Fibroblast of the aortic adventitia (primary cell): ENCODE measurements around the gene CAMSAP1. TPM values are rescaled to one million over a fixed set of nuclear protein-coding genes. Genes with fewer than 3 reads are reported as not detected.

Source experiments
- DNase-seq: peaks from one replicate; pipeline ENCODE4 v3.0.0-alpha.2; 2010; ENCODE audit warnings: low read depth
- H3K4me3 ChIP-seq: 2 replicates; pipeline ENCODE4 v1.5.1; 2011; ENCODE audit warnings: low read depth, mild to moderate bottlenecking, control low read depth, low read length, moderate library complexity
- CTCF ChIP-seq: IDR thresholded peaks from 2 replicates; pipeline ENCODE4 v1.5.1; 2011; ENCODE audit warnings: mild to moderate bottlenecking, low read length, control low read depth, inconsistent platforms; ENCODE audit not compliant: insufficient read depth
- total RNA-seq: library from RNA; depleted of rRNA; stranded (reverse); fragments of >200 nt; gene quantifications from 2 replicates; pipeline ENCODE4 v1.2.3, GENCODE V29; 2012; ENCODE audit warnings: low replicate concordance

CAMSAP1 gene
- total RNA-seq, 1 donor = 15.7 TPM

GRCh38 chr9:135778421-135778820, 128.9 kb downstream of the CAMSAP1 start:
- no peak overlapping the region for H3K4me3 ChIP-seq
- DNase-seq = no peak
- TF ChIP-seq CTCF = no peak

GRCh38 chr9:135777623-135778177, 129.6 kb downstream of the CAMSAP1 start:
- no peak overlapping the region for H3K4me3 ChIP-seq
- no peak for DNase-seq
- no peak for TF ChIP-seq CTCF

GRCh38 chr9:135776893-135777622, 130.3 kb downstream of the CAMSAP1 start:
- no peak overlapping the region for H3K4me3 ChIP-seq
- no peak for DNase-seq
- TF ChIP-seq CTCF = no peak

GRCh38 chr9:135775911-135776310, 131.4 kb downstream of the CAMSAP1 start:
- H3K4me3 ChIP-seq = no peak overlapping the region
- TF ChIP-seq CTCF = no peak
- DNase-seq = no peak

- no peak for DNase-seq
- no peak overlapping the region for H3K4me3 ChIP-seq
- TF ChIP-seq CTCF = no peak
These were observed 132.4 kb downstream of the CAMSAP1 start for GRCh38 chr9:135774794-135775525.

GRCh38 chr9:135774239-135774747, 133.1 kb downstream of the CAMSAP1 start:
- no peak overlapping the region for H3K4me3 ChIP-seq
- DNase-seq = no peak
- no peak for TF ChIP-seq CTCF
